Medulla oblongata (tissue), 1 donor: ENCODE results near the gene NUB1.

Source experiments
- DNase-seq: peaks from one replicate; pipeline ENCODE4 v3.0.0-alpha.2; 2015; ENCODE audit errors: extremely low spot score

NUB1 gene

DNA sequence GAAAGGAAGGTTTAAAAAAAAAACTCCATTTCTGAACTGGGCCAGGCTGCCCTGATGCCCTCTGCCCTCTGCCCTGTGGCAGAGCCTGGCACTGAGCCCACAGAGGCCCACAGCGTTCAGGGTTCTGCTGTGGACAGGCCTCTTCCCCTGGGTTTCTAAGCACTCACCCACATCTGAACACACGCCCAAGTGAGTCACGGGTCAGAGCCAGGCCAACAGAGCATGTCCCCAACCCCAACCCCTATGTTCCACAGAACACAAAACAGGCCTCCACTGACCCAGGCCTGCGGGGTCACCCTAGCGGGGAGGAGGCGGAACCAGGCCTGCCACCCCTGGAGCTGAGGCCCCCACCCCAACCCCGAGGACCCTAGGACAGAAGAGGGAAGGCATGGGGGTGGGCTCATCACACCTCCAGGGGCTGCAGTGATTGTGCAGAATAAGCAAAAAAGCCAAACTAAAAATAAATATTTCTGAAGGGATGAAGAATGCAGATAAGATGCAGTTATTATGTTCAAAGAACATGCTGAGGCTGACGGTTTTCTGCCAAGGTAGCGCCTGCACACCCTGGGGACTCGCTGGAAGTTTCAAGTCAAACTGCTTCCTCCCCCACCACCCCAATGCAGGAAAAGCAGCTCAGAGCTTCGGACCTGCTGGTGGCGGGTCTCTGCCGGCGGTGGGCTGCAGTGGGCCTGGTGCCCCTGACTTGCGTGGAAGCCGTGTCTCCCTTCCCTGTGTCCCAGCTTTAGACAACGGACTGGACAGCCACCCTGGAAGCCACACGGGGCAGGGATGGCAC is 62.8 kb downstream of the NUB1 start:
- no peak for DNase-seq

GRCh38 chr7:151405056-151405455 is 63.4 kb downstream of the NUB1 start:
- DNase-seq, result no peak

GRCh38 chr7:151405588-151405987 is 64.0 kb downstream of the NUB1 start:
- DNase-seq, result no peak

- DNase-seq, result no peak
Observed at GRCh38 chr7:151406051-151406875, 64.7 kb downstream of the NUB1 start.

- no peak for DNase-seq
Observed at GRCh38 chr7:151406886-151407583, 65.4 kb downstream of the NUB1 start.

GRCh38 chr7:151408498-151408838 is 66.9 kb downstream of the NUB1 start:
- DNase-seq, result no peak

GRCh38 chr7:151408839-151409666 is 67.4 kb downstream of the NUB1 start:
- no peak for DNase-seq

DNA sequence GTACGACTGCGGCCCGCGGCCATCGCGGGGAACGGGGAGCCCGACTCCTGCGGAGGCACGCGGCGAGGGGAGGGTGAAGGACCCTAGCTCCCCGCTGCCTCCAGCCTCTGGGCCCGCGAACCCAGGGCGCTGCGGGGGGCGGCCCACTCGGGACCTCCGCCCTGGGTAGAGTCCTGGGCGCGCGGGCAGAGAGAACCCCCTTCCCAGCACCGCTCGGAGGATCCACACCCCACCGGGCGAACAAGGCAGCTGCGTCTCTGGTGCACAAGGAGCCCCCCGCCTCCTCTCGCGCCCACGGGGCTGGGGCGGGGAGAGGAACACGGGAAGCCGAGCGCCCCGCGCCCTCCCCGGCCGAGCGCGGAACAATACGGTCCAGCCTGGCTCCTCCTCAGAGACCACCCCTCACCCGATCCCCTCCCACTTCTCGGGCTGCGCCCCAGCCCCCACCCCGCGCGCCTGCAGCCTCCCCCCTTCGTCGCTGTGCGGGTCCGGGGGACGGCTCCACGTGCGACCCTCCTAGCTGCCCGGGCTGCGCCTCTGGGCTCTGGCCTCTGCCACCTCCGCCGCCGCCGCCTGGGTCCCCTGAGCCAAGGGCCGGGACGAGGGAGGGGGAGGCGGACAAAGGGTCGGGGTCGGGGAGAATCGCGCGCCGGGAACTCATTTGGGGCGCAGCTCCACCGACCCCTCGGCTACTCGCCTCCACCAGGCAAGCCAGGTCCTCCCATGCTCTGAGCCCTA is 68.2 kb downstream of the NUB1 start, which contains the start of gene WDR86:
WDR86 (minus strand) TSS at position 372 of the 738 bp plus-strand sequence. CDS start 449 bp downstream, outside the sequence.
- DNase-seq, result no peak

DNA sequence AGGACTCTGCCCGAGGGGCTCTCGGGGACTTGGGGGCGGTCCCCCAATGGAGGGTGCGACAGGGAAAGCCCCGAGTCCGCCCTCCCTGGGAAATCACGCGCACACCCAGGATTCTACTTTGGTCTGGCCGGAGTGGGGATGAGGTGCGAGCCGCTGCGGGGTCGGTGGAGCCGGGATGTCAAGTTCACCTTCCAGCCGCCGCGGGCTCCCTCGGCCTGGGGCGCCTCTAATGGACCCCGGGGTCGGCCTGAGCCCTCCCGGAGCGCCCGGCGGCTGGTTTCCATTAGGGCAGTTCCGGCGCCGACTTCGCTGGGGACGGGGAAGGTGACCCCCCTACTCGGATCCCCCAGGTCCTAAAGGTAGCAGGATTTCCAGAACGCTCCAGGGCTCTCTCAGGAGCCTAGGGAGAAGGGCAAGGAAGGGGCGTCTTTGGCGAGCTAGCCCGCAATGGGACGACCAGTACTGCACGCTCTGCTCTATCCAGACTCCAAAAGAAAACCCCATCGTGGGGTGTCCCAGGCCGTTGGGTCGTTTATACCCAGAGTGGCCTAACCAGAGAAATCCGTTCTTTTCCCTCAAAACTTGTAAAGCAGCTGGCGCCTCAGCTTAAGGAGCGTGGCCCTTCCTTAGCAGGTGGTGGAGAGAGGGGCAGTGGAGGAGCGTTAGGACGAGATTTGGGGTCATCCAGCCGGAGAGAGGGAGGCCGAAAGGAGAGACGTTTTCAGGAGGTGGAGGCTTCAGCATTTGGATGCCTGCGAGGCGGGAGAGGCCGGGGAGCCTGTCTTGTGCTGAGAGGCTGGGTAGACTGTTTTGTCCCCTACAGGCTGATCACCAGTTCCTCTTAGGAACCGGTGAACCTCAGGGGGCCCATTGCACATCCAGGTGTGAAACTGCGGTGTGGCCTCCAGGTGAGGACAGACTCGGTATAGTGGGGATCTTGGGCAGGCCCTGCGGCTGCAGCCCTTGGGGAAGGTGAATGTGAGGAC is 69.1 kb downstream of the NUB1 start:
- no peak for DNase-seq

GRCh38 chr7:151411551-151411950 is 69.9 kb downstream of the NUB1 start:
- no peak for DNase-seq

- no peak for DNase-seq
Observed at GRCh38 chr7:151412318-151412717, 70.7 kb downstream of the NUB1 start.

GRCh38 chr7:151413241-151413640 is 71.6 kb downstream of the NUB1 start:
- DNase-seq, result no peak

DNA sequence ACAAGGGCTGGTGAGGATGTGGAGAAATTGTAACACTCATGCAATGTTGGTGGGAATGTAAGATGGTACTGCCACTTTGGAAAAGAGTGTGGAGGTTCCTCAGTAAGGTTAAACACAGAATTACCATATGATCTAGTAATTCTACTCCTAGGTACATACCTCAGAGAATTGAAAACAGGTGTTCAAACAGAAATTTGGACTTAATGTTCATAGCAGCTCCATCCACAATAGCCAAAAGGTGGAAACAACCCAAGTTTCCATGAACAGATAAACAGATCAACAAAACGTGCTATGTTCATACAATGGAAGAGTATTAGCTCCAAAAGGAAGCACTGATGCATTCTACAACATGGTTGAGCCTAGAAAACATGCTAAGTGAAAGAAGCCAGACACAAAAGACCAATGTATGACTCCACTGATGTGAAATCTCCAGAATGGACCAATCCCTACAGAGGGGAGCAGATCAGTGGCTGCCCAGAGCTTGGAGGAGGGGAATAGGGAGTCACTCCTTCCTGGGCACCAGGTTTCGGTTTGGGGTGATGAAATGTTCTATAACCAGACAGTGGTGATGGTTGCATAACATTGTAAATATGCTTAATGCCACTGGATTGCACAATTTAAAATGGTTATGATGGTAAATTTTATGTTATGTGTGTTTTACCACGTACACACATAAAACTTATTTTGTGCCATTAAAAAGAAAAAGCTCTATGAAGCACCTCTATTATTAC is 73.9 kb downstream of the NUB1 start:
- DNase-seq, result no peak

- DNase-seq, result no peak
Observed at GRCh38 chr7:151416112-151416940, 74.7 kb downstream of the NUB1 start.

DNA sequence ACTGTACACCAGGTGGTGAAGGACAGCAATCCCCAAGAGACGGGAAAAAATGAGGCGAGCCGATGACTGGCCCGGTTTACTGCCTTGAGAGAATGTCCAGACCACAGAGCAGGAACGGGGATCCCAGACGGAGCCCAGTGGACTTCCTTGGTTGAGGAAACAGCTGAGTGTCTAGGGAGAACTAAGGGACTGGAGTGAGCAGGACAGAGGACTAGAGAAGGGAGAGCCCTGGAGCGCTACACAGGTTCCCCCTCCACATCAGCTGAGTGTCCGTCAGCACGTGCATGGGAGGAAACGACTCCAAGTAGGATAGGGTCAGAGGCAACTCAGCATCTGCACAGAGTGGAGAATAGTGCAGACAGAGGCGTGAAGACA is 75.3 kb downstream of the NUB1 start:
- DNase-seq, result no peak

GRCh38 chr7:151420144-151420543 is 78.5 kb downstream of the NUB1 start:
- DNase-seq, result no peak

DNA sequence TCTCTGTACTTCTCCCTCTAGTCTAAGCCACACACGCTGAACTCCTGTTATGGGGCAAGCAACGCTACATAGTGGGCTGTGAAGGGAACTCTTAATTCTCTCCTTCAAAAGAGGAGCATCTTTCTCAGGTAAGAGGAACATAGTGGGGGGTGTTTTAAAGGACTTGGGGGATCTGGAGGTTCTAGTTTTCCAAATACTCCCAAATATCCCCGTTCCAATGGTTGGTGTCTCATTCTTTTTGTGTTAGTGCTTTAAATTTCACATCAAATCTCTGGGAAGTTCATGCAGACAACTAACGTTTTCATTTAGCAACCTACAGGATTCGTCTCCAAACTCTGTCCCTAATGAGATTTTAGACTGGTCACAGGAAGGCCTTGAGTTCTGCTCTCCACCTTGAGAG is 80.6 kb downstream of the NUB1 start:
- no peak for DNase-seq

DNA sequence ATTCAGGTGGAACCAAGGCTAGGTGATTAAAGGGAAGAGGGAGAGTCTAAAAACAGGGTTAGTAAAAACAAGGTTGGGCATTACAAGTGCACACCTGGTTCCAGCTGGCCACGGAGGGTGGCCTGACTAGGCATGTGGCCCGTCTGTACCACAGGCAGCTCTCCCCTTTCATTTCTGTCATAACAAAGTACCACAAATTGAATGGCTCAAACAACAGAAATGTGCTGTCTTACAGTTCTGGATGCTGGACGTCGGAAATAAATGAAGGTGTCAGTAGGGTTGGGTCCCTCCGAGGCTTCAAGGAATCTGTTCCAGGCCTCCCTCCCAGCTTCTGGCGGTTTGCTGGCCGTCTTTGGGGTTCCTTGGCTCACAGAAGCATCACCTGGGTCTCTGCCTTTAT is 81.6 kb downstream of the NUB1 start:
- no peak for DNase-seq
